Medulla oblongata (tissue), 1 donor: ENCODE results near the gene RPL32.
"Not testable (repeated sequence)": the region's sequence is repeated elsewhere in the genome, so short reads cannot be mapped to it uniquely, and the experiment has no call there.

Experiments used
- DNase-seq: peaks from one replicate; pipeline ENCODE4 v3.0.0-alpha.2; 2015; ENCODE audit errors: extremely low spot score

The RPL32 gene

GRCh38 chr3:12868039-12869034 lies 27.0 kb upstream of the RPL32 start:
- DNase-seq: peak; percentile 96

- DNase-seq: no peak
These were observed 25.5 kb upstream of the RPL32 start for GRCh38 chr3:12866836-12867235.

GRCh38 chr3:12865271-12865670 lies 23.9 kb upstream of the RPL32 start:
- no peak for DNase-seq

GRCh38 chr3:12862387-12862786 lies 21.0 kb upstream of the RPL32 start:
- DNase-seq: no peak

- no peak for DNase-seq
These were observed 20.2 kb upstream of the RPL32 start for GRCh38 chr3:12861611-12862010.

- DNase-seq: no peak
These were observed 18.5 kb upstream of the RPL32 start for GRCh38 chr3:12859840-12860239.

GRCh38 chr3:12856626-12857025 lies 15.3 kb upstream of the RPL32 start:
- DNase-seq: no peak

GRCh38 chr3:12854565-12854964 lies 13.2 kb upstream of the RPL32 start:
- DNase-seq: peak; percentile 38

- not testable (repeated sequence) for DNase-seq
These were observed 12.5 kb upstream of the RPL32 start for GRCh38 chr3:12853847-12854246.

- no peak for DNase-seq
These were observed 10.8 kb upstream of the RPL32 start for GRCh38 chr3:12852201-12852600.

GRCh38 chr3:12845811-12846210 lies 4.4 kb upstream of the RPL32 start:
- no peak for DNase-seq

GRCh38 chr3:12842469-12842868 lies 1.1 kb upstream of the RPL32 start:
- DNase-seq: no peak

- no peak for DNase-seq
These were observed 584 bp upstream of the RPL32 start for GRCh38 chr3:12841970-12842328.

- no peak for DNase-seq
These were observed 695 bp downstream of the RPL32 start for GRCh38 chr3:12840591-12841148.

- not testable (repeated sequence) for DNase-seq
These were observed 1.2 kb downstream of the RPL32 start for GRCh38 chr3:12840148-12840547.

GRCh38 chr3:12839156-12839946 lies 2.0 kb downstream of the RPL32 start:
- DNase-seq: no peak

- no peak for DNase-seq
These were observed 3.0 kb downstream of the RPL32 start for GRCh38 chr3:12838179-12838965.

GRCh38 chr3:12837295-12837986 lies 3.9 kb downstream of the RPL32 start:
- no peak for DNase-seq

- no peak for DNase-seq
These were observed 6.2 kb downstream of the RPL32 start for GRCh38 chr3:12835052-12835665.
